Skeletal muscle satellite cell (primary cell): ENCODE data around the gene PLXNB3.

Experiments used
- H3K27me3 ChIP-seq: 2 replicates; pipeline ENCODE4 v1.7.0; 2013; ENCODE audit warnings: low read length; ENCODE audit not compliant: control insufficient read depth, insufficient read depth
- H3K36me3 ChIP-seq: 2 replicates; pipeline ENCODE4 v1.7.0; 2013; ENCODE audit warnings: mild to moderate bottlenecking, control low read depth, low read length; ENCODE audit not compliant: insufficient read depth
- H3K4me1 ChIP-seq: 2 replicates; pipeline ENCODE4 v1.7.0; 2013; ENCODE audit warnings: low read length; ENCODE audit not compliant: control insufficient read depth, insufficient read depth
- H3K4me2 ChIP-seq: 2 replicates; pipeline ENCODE4 v1.7.0; 2013; ENCODE audit warnings: mild to moderate bottlenecking, low read length
- H3K4me3 ChIP-seq: 2 replicates; pipeline ENCODE4 v1.7.0; 2013; ENCODE audit warnings: low read length
- H3K9ac ChIP-seq: 2 replicates; pipeline ENCODE4 v1.7.0; 2013; ENCODE audit warnings: mild to moderate bottlenecking, low read depth, low read length, moderate library complexity
- H3K9me3 ChIP-seq: replicated peaks from 2 replicates; pipeline ENCODE4 v1.7.0; 2013; ENCODE audit warnings: mild to moderate bottlenecking, control low read depth, low read length

Gene PLXNB3

DNA sequence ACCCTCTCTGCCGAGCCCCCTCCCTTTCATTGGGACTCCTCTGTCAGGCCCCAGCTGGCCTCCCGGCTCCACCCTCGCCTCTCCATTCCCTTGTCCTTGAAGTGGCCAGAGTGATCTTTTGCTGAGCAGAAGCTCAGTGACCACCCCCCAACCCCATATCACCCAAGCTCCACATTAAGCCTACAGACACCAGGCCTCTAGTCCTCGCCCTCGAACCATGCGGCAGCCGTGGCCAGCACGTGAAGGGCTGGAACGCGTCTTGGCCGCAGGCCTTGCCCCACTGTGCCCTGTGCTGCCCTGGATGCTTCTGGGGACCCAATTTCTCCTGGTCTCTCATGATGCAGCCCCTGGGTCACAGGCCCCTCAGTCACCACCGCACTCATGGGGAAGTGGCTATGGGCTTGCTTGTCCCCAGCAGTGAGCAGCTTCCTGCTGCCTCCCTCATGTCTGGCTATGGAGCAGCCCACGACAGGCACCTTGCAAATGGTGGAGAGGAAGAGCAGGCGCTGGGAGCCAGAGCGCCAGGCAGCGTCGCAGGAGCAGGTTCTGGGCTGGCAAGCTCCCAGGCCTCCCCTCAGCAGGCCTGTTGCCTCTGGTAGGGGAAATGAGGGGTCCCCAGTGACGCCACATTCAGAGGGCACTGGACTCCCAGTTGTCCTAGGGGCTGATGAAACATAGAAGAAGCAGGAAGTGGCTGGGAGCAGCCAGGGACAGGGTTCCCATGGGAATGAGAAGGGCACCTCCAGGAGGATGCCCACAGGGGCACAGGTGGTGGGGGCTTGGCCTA is 16.0 kb downstream of the PLXNB3 start:
- H3K4me2 ChIP-seq = no peak overlapping the region
- H3K36me3 ChIP-seq = no peaks in the 10 kb centered on the region
- H3K4me3 ChIP-seq = no peak overlapping the region
- H3K27me3 ChIP-seq = no peaks in the 10 kb centered on the region
- H3K9ac ChIP-seq = no peak overlapping the region
- H3K9me3 ChIP-seq = no peaks in the 10 kb centered on the region
- peaks cover 22% of the 10 kb centered on the region for H3K4me1 ChIP-seq

DNA sequence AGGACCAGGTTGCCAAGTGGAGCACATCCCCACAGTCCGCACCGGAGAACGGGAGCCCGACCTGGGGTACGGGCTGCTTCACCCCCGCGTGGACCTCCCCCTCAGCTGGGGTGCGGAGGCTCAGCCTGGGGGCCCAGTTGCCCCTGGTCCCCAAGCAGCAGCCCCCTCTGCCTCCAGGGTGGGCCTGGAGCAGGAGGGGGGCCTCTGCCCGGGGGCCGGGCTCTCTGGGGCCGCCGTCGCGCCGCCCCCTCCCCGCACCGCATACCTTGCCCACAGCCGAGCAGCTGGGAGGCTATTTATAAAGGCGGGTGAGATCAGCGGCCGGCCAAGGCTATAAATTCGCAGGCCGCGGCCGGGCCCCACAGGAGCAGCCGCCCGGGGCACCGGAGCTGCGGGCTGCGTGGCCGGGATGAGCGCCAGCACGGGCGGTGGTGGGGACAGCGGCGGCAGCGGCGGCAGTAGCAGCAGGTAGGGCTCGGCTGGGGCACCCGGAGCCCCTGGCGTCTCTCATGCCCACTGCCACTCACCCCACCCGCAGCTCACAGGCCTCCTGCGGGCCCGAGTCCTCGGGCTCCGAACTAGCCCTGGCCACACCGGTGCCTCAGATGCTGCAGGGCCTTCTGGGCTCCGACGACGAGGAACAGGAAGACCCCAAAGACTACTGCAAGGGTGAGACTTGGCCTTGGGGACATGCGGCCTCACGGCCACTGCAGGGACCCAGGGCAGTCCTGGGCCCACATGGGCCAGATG is 16.8 kb downstream of the PLXNB3 start, which contains the start of gene SRPK3:
Gene SRPK3, plus strand, starts transcription at position 364 of the 750 bp plus-strand sequence. Its CDS starts 46 bp downstream, at position 410.
- Histone ChIP-seq H3K4me1 (peaks cover 22% of the 10 kb centered on the region), H3K4me2 (peak within 1 kb of the TSS; percentile 13), H3K27me3 (no peaks in the 10 kb centered on the region), H3K9ac (peak within 1 kb of the TSS; percentile 10), H3K36me3 (peaks cover 6% of the 10 kb centered on the region), H3K9me3 (no peaks in the 10 kb centered on the region), H3K4me3 (peak within 1 kb of the TSS; percentile 37)

DNA sequence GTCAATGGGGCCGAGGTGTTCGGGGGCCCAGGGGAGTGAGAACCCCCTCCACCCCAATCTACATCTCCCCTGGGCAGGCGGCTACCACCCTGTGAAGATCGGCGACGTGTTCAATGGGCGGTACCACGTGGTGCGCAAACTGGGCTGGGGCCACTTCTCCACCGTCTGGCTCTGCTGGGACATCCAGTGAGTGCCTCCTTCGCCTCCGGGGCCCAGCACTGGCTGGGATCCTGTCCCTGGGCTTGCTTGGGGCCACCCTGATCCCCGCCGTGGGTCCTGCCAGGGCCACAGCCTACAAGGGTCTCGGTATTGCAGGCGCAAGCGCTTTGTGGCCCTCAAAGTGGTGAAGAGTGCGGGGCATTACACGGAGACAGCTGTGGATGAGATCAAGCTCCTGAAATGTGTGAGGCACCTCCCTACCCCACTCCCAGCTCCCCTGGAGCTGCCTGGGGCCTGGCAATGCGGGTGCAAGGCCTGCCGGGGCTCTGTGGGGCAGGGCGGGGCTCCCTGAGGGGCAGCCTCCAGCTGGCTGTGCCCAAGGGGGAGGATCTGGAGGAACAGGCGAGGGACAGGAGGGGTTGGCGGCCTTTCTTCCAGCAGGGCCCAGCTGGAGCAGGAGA is 17.5 kb downstream of the PLXNB3 start:
- H3K4me2 ChIP-seq = peak overlapping the region; percentile 13
- no peak overlapping the region for H3K4me3 ChIP-seq
- H3K9me3 ChIP-seq = no peaks in the 10 kb centered on the region
- peak overlapping the region; percentile 10 for H3K9ac ChIP-seq
- peaks cover 22% of the 10 kb centered on the region for H3K4me1 ChIP-seq
- H3K27me3 ChIP-seq = no peaks in the 10 kb centered on the region
- H3K36me3 ChIP-seq = peaks cover 6% of the 10 kb centered on the region

GRCh38 chrX:153782313-153782712 is 18.3 kb downstream of the PLXNB3 start:
- H3K9ac ChIP-seq = no peak overlapping the region
- H3K4me1 ChIP-seq = peaks cover 22% of the 10 kb centered on the region
- peaks cover 6% of the 10 kb centered on the region for H3K36me3 ChIP-seq
- no peaks in the 10 kb centered on the region for H3K27me3 ChIP-seq
- no peak overlapping the region for H3K4me3 ChIP-seq
- H3K9me3 ChIP-seq = no peaks in the 10 kb centered on the region
- no peak overlapping the region for H3K4me2 ChIP-seq

DNA sequence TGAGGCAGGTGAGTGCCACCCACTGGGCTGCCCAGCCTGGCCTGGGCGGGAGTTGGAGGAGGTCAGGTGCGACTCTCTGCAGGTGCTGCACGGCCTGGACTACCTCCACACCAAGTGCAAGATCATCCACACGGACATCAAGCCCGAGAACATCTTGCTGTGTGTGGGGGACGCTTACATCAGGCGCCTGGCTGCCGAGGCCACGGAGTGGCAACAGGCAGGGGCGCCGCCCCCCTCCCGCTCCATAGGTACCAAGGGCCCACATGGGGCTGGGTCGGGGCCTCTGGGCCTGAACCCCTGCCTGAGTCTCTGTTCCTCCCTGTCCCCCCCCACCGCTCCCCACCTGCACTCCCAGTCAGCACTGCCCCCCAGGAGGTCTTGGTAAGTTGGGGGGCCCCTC is 18.8 kb downstream of the PLXNB3 start:
- Histone ChIP-seq H3K9me3 (no peaks in the 10 kb centered on the region), H3K4me2 (no peak overlapping the region), H3K27me3 (no peaks in the 10 kb centered on the region), H3K4me1 (peaks cover 22% of the 10 kb centered on the region), H3K9ac (no peak overlapping the region), H3K4me3 (no peak overlapping the region), H3K36me3 (peaks cover 6% of the 10 kb centered on the region)

DNA sequence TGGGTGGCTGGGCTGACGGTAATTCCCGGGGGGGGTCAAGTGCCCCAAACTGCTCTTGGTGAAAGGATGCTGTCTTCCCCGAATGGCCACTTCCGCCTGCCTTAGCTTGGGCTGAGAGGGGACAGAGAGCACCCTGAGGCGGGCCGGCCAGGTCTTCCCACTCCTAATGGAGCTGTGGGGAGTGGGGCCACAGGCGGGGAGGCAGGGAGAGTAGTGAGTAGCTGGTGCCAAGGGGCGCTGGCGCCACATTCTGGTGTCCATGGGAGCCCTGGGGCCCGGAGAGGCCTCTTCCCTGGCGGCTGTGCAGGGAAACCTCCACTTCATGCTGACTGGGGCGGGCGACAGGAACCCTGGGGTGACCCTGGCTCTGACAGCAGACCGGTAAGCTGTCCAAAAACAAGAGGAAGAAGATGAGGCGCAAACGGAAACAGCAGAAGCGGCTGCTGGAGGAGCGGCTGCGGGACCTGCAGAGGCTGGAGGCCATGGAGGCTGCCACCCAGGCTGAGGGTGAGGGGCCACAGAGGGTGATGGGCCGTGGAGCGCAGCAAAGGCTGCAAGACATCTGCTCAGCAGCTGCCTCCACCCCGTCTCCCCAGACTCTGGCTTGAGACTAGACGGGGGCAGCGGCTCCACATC is 19.4 kb downstream of the PLXNB3 start:
- Histone ChIP-seq H3K9ac (no peak overlapping the region), H3K4me1 (peaks cover 22% of the 10 kb centered on the region), H3K4me3 (no peak overlapping the region), H3K36me3 (peaks cover 6% of the 10 kb centered on the region), H3K9me3 (no peaks in the 10 kb centered on the region), H3K4me2 (no peak overlapping the region), H3K27me3 (no peaks in the 10 kb centered on the region)

DNA sequence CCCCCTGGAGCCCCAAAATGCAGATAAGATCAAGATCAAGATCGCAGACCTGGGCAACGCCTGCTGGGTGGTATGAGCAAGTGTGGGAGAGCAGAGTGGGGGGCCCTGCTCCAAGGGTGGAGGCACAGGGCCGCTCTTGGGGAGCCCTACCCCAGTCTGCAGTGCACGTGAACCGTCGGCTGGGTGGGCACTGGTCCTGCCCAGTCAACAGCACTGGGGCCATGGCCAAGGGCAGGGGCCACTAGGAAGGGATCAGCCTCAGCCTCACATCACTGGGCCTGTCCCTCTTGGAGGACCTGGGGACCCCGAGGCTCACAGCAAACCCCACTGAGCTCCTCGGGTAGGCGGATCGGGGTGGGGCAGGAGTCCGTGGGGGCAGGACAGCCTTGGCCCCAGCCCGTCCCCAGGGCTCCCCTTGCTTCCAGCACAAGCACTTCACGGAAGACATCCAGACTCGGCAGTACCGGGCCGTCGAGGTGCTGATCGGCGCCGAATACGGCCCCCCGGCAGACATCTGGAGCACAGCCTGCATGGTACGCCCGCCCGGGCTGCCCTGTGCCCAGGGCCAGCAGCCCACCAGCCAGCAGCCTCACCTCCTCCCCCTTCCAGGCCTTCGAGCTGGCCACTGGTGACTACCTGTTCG is 20.4 kb downstream of the PLXNB3 start:
- Histone ChIP-seq H3K4me2 (no peak overlapping the region), H3K36me3 (peaks cover 10% of the 10 kb centered on the region)

GRCh38 chrX:153786669-153787068 is 22.6 kb downstream of the PLXNB3 start:
- H3K9me3 ChIP-seq = no peaks in the 10 kb centered on the region
- H3K4me2 ChIP-seq = no peak overlapping the region
- peaks cover 8% of the 10 kb centered on the region for H3K4me1 ChIP-seq
- no peaks in the 10 kb centered on the region for H3K27me3 ChIP-seq
- H3K4me3 ChIP-seq = no peak overlapping the region
- peaks cover 15% of the 10 kb centered on the region for H3K36me3 ChIP-seq
- no peak overlapping the region for H3K9ac ChIP-seq

More for the DNA sequence above, 20.4 kb downstream of the PLXNB3 start:
- peaks cover 22% of the 10 kb centered on the region for H3K4me1 ChIP-seq
- H3K9me3 ChIP-seq = no peaks in the 10 kb centered on the region
- H3K9ac ChIP-seq = no peak overlapping the region
- H3K27me3 ChIP-seq = no peaks in the 10 kb centered on the region
- H3K4me3 ChIP-seq = no peak overlapping the region

GRCh38 chrX:153789654-153790053 is 25.6 kb downstream of the PLXNB3 start:
- no peak overlapping the region for H3K9ac ChIP-seq
- H3K4me3 ChIP-seq = no peak overlapping the region
- no peaks in the 10 kb centered on the region for H3K9me3 ChIP-seq
- no peaks in the 10 kb centered on the region for H3K27me3 ChIP-seq
- no peak overlapping the region for H3K4me2 ChIP-seq
- H3K36me3 ChIP-seq = peaks cover 15% of the 10 kb centered on the region
- H3K4me1 ChIP-seq = peaks cover 7% of the 10 kb centered on the region

DNA sequence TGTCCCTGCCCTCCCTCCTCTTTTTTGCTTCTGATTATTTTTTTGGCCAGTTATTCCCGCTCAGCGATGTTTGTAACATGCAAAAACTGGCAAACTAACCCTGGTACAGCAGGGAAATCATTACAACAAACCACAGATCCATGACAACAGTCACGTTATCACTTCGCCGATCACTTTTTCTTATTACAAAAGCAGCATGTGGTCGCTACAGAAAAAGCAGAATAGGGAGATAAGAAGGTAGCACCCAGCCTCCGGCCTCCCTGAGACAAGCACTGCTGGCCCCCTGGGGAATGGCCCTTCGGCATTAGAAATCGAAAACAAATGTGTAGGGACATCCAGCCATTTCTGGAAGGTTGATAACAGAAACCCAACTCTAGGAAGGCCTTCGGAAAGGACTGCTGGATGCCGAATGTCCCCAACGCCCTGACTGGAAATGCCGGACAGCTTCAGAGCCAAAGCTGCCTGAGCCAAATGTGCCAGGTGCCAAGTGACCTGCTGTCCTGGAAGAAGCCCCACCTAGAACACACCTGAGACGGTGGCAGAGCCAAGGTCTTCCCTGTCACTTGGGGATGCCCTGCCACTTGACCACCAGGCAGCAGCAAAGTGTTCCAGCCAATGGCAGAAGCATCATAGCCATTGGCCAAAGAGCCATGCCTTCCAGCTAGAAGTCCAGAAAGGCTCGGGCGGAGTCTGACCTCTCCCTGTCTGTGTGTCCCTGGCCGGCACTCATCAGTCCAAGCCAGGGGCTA is 27.2 kb downstream of the PLXNB3 start:
- Histone ChIP-seq H3K36me3 (peaks cover 9% of the 10 kb centered on the region), H3K4me2 (no peak overlapping the region), H3K27me3 (no peaks in the 10 kb centered on the region), H3K4me3 (no peak overlapping the region), H3K9ac (no peak overlapping the region), H3K4me1 (peaks cover 15% of the 10 kb centered on the region), H3K9me3 (no peaks in the 10 kb centered on the region)
